ENCODE measurements around the gene WDR86. TPM values are rescaled to one million over a fixed set of nuclear protein-coding genes. Genes with fewer than 3 reads are reported as not detected.

WDR86 gene
- total RNA-seq, 1 experiment from 2014 or later = 7.7 TPM

DNA sequence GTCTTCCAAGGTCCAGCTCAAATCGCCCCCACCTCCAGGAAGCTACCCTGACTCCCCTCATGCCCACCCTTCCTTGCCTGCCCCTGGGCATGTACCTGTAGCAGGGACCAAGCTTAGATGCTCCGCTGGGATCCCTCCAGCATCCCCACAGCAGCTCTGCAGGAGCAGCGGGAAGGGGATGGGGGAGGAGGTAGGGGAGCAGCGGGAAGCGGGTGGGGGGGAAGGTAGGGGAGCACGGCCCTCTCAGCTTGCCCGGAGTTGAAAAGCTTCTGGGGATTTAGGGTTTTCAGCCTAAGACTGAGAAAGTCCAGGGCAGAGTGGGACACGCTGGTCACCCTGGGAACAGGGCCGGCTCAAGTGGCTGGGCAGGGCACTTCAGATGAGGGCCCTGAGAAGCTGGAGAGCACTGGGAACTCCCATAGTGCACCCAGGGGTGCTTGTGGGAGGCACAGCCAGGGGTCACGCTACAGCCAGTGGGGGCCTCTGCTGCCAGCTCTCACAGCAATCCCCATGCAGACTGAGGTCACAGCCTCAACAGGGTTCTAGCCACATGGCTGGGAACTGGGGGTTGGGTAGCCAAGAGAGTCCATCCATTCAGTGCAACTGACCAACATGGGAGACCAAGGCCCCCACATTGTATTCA is 13.4 kb downstream of the WDR86 start:
- no peaks in the 10 kb centered on the region for H3K27me3 ChIP-seq (ENCODE audit: insufficient read depth, low read depth)
- DNase-seq = no peak
- ChIA-PET POLR2A (ENCODE audit: unreplicated experiment) (no interaction called here), CTCF (no interaction called here)
- H3K27ac ChIP-seq = no peak overlapping the region
- no peaks in the 10 kb centered on the region for H4K20me1 ChIP-seq (ENCODE audit: insufficient read depth)
- H3F3A ChIP-seq (ENCODE audit: insufficient read depth, low read depth) = peaks cover 6% of the 10 kb centered on the region; the same call in 1 of the 2 replicates
- 0 out of 2 replicates have a peak, but pooled peaks cover 4% of the 10 kb centered on the region for H3K9me3 ChIP-seq (ENCODE audit: insufficient read depth, low read depth)
- no TSS peak for BruUV-seq (replicated peaks)
- no peak overlapping the region for H2AFZ ChIP-seq
- no peaks in the 10 kb centered on the region for H3K4me1 ChIP-seq (replicated peaks; ENCODE audit: insufficient read depth)
- intact Hi-C loops (cut with micrococcal nuclease; ENCODE audit: unreplicated experiment) = no loop called here
- no peaks in the 10 kb centered on the region for H3K79me2 ChIP-seq (ENCODE audit: low read depth)
- H3K4me2 ChIP-seq = no peak overlapping the region
- H3K36me3 ChIP-seq (ENCODE audit: low read depth) = no peaks in the 10 kb centered on the region
- TF ChIP-seq EZH2 (IDR thresholded peaks at IDR 0.05; ENCODE audit: low read depth) = no peak
- TF ChIP-seq, protein P1, sequence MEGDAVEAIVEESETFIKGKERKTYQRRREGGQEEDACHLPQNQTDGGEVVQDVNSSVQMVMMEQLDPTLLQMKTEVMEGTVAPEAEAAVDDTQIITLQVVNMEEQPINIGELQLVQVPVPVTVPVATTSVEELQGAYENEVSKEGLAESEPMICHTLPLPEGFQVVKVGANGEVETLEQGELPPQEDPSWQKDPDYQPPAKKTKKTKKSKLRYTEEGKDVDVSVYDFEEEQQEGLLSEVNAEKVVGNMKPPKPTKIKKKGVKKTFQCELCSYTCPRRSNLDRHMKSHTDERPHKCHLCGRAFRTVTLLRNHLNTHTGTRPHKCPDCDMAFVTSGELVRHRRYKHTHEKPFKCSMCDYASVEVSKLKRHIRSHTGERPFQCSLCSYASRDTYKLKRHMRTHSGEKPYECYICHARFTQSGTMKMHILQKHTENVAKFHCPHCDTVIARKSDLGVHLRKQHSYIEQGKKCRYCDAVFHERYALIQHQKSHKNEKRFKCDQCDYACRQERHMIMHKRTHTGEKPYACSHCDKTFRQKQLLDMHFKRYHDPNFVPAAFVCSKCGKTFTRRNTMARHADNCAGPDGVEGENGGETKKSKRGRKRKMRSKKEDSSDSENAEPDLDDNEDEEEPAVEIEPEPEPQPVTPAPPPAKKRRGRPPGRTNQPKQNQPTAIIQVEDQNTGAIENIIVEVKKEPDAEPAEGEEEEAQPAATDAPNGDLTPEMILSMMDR (conservative IDR thresholded peaks at IDR 0.05) = no peak
- H3K4me3 ChIP-seq = no peak overlapping the region
- no peaks in the 10 kb centered on the region for H3K9me2 ChIP-seq (ENCODE audit: insufficient read depth)

DNA sequence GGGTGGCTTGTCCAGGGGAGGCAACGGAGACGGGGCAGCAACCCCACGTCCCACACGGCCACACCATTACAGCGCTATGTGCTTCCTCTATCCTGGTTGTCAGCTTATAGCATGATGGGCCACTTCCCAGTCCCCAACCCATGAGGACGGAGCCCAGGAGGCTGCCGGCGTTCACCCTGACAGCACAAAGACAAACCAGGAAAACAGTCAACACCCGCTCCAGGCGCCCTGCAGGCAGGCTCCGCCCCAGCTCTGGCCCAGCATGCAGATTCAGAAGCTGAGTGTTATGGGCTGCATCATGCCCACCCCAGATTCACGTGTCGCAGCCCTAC is 14.8 kb downstream of the WDR86 start:
- no peaks in the 10 kb centered on the region for H3K27me3 ChIP-seq (ENCODE audit: insufficient read depth, low read depth)

DNA sequence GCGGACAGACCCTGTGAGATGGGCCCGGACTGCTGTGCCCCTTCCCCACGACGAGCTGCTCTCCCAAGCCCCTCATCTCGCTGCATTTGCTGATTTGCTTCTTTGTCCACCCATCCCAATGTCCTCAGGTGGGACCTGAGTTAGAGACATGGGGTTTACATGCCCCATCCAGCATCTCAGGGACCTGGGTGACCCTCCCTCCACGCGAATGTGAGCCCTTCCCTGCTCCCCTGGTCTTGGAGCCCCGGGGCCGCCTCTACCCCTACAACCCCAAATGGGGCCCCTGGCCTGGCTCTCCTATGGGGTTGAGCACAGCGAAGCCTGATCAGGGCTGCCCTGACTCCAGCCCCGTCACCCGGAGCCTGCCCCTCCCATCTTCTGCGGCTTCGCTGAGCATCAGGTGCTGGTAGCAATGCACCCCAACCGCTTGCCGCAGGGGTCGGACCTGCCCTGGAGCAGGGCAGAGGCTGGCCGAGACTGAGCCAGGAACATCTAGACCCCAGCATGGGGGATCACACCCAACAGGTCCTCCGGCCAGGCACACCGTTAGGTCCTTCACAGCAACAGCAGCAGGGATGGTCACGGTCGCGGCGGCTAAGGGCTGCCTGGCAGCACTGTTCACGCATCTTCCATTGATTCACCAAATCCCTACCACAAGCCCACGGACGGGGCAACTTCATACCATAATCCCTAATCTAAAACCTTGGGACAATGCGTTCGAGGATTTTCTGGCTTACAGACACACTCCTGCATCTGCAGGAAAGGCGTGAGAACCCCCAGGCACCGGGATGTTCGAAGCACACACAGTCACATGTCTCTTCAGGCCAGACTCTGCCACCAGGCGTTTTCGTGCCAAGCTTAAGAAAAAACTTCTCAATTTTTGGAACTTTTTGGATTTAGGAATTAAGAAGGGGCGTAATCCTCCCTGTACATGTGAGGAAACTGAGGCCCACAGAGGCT is 15.5 kb downstream of the WDR86 start:
- Histone ChIP-seq H3K9me2 (ENCODE audit: insufficient read depth) (no peaks in the 10 kb centered on the region), H3K27me3 (ENCODE audit: insufficient read depth, low read depth) (no peaks in the 10 kb centered on the region), H3F3A (ENCODE audit: insufficient read depth, low read depth) (peaks cover 6% of the 10 kb centered on the region; the same call in 1 of the 2 replicates), H3K36me3 (ENCODE audit: low read depth) (no peaks in the 10 kb centered on the region), H2AFZ (no peak overlapping the region), H3K4me3 (no peak overlapping the region), H3K79me2 (ENCODE audit: low read depth) (no peaks in the 10 kb centered on the region), H3K27ac (no peak overlapping the region), H3K9me3 (ENCODE audit: insufficient read depth, low read depth) (0 out of 2 replicates have a peak, but pooled peaks cover 4% of the 10 kb centered on the region), H4K20me1 (ENCODE audit: insufficient read depth) (no peaks in the 10 kb centered on the region), H3K4me1 (replicated peaks; ENCODE audit: insufficient read depth) (no peaks in the 10 kb centered on the region), H3K4me2 (no peak overlapping the region)
- no peak for DNase-seq
- no TSS peak for BruUV-seq (replicated peaks)
- POLR2A ChIA-PET (ENCODE audit: unreplicated experiment) = no interaction called here
- CTCF ChIA-PET = no interaction called here
- TF ChIP-seq, protein P1 (conservative IDR thresholded peaks at IDR 0.05) = no peak
- intact Hi-C loops (cut with micrococcal nuclease; ENCODE audit: unreplicated experiment) = no loop called here

More for the DNA sequence above, 14.8 kb downstream of the WDR86 start:
- H3F3A ChIP-seq (ENCODE audit: insufficient read depth, low read depth) = peaks cover 6% of the 10 kb centered on the region; the same call in 1 of the 2 replicates
- no peak overlapping the region for H3K4me2 ChIP-seq
- H3K9me3 ChIP-seq (ENCODE audit: insufficient read depth, low read depth) = 0 out of 2 replicates have a peak, but pooled peaks cover 4% of the 10 kb centered on the region
- intact Hi-C loops (cut with micrococcal nuclease; ENCODE audit: unreplicated experiment) = no loop called here
- H3K4me1 ChIP-seq (replicated peaks; ENCODE audit: insufficient read depth) = no peaks in the 10 kb centered on the region
- BruUV-seq (replicated peaks) = no TSS peak
- no peak overlapping the region for H3K4me3 ChIP-seq
- no peaks in the 10 kb centered on the region for H3K9me2 ChIP-seq (ENCODE audit: insufficient read depth)
- H4K20me1 ChIP-seq (ENCODE audit: insufficient read depth) = no peaks in the 10 kb centered on the region
- H3K27ac ChIP-seq = no peak overlapping the region
- no peak for TF ChIP-seq EZH2 (IDR thresholded peaks at IDR 0.05; ENCODE audit: low read depth)
- TF ChIP-seq, protein P1 (conservative IDR thresholded peaks at IDR 0.05) = no peak
- H3K36me3 ChIP-seq (ENCODE audit: low read depth) = no peaks in the 10 kb centered on the region
- ChIA-PET POLR2A (ENCODE audit: unreplicated experiment) (no interaction called here), CTCF (no interaction called here)
- H2AFZ ChIP-seq = no peak overlapping the region
- DNase-seq = no peak
- no peaks in the 10 kb centered on the region for H3K79me2 ChIP-seq (ENCODE audit: low read depth)
